HepG2 (cell line): ENCODE data around the gene BSG. TPM values are rescaled to one million over a fixed set of nuclear protein-coding genes. Genes with fewer than 3 reads are reported as not detected.

Experiments used
- ARNT ChIP-seq: fragments of 450-650 bp; IDR thresholded peaks from 2 replicates; pipeline ENCODE4 v1.6.1; 2017
- ETV5 ChIP-seq: IDR thresholded peaks from 2 replicates; pipeline ENCODE4 v1.6.1; 2018; ENCODE audit warnings: missing biosample characterization, missing genetic modification reagents, inconsistent platforms, borderline replicate concordance
- HNF4A ChIP-seq: sonication (generic); formaldehyde crosslinking; IDR thresholded peaks from 2 replicates; pipeline ENCODE4 v1.4.0; 2020; ENCODE audit warnings: missing genetic modification reagents
- PAXIP1 ChIP-seq: sonication (generic); formaldehyde crosslinking; conservative IDR thresholded peaks from 2 replicates; pipeline ENCODE4 v1.4.0; 2020; ENCODE audit warnings: mild to moderate bottlenecking, missing genetic modification reagents, moderate library complexity
- PHF5A ChIP-seq: IDR thresholded peaks from one replicate; pipeline ENCODE4 v1.6.1; 2018; ENCODE audit warnings: low read depth, missing genetic modification reagents; ENCODE audit not compliant: unreplicated experiment
- SMYD3 ChIP-seq: sonication (generic); formaldehyde crosslinking; IDR thresholded peaks from 2 replicates; pipeline ENCODE4 v1.8.1; 2023; ENCODE audit warnings: mild to moderate bottlenecking, missing genetic modification reagents
- SPEN ChIP-seq: sonication (generic); formaldehyde crosslinking; IDR thresholded peaks from 2 replicates; pipeline ENCODE4 v1.5.1; 2020; ENCODE audit warnings: low read depth, mild to moderate bottlenecking, missing genetic modification reagents
- ZBTB2 ChIP-seq: sonication (generic); formaldehyde crosslinking; IDR thresholded peaks from 2 replicates; pipeline ENCODE4 v1.8.0; 2022; ENCODE audit warnings: low read depth, missing genetic modification reagents
- ZBTB46 ChIP-seq: sonication (generic); formaldehyde crosslinking; IDR thresholded peaks from 2 replicates; pipeline ENCODE4 v1.4.0; 2020; ENCODE audit warnings: mild to moderate bottlenecking, missing genetic modification reagents, borderline replicate concordance
- ZNF556 ChIP-seq: sonication (generic); formaldehyde crosslinking; IDR thresholded peaks from 2 replicates; pipeline ENCODE4 v1.4.0; 2020; ENCODE audit warnings: mild to moderate bottlenecking, missing genetic modification reagents, borderline replicate concordance
- ZNF687 ChIP-seq: sonication (generic); formaldehyde crosslinking; IDR thresholded peaks from 2 replicates; pipeline ENCODE4 v1.5.1; 2020; ENCODE audit warnings: mild to moderate bottlenecking, missing genetic modification reagents, moderate library complexity
- ZNF724P ChIP-seq: sonication (generic); formaldehyde crosslinking; IDR thresholded peaks from 2 replicates; pipeline ENCODE4 v1.8.0; 2022; ENCODE audit warnings: missing genetic modification reagents, borderline replicate concordance
- polyA plus RNA-seq, 8 experiments: library from polyadenylated mRNA; depleted of rRNA in 3 of 8; stranded (reverse) in 7 of 8; unstranded in 1 of 8; fragments of >200 nt; fragmentation: Illumina TruSeq in 4 of 8; extraction: Trizol in 4 of 8; gene quantifications; 2 replicates each; pipeline versions ENCODE4 v1.2.1 to v1.2.3, GENCODE V29; 2011 to 2016; ENCODE audit warnings: low read depth in 4 of 8, missing spikeins in 1 of 8, mixed read lengths in 1 of 8; ENCODE audit not compliant: insufficient read depth in 1 of 8
- total RNA-seq, 5 experiments: library from RNA; depleted of rRNA; stranded (reverse); fragments of >200 nt; fragmentation: Illumina TruSeq; extraction: Trizol; gene quantifications; 2 replicates each; pipeline ENCODE4 v1.2.3, GENCODE V29; 2016; ENCODE audit warnings: low read depth in 1 of 5
- TF ChIP-seq, protein P1 (sequence below): IDR thresholded peaks from 2 replicates; pipeline ENCODE4 v1.4.0; 2020; ENCODE audit warnings: mild to moderate bottlenecking, missing genetic modification reagents

Gene BSG
- total and polyA plus RNA-seq, 2 of the 13 experiments (the other 11 are each of a cell fraction or from before 2014, with no cell fraction given) = 309 to 754 TPM

- TF ChIP-seq, protein P1, sequence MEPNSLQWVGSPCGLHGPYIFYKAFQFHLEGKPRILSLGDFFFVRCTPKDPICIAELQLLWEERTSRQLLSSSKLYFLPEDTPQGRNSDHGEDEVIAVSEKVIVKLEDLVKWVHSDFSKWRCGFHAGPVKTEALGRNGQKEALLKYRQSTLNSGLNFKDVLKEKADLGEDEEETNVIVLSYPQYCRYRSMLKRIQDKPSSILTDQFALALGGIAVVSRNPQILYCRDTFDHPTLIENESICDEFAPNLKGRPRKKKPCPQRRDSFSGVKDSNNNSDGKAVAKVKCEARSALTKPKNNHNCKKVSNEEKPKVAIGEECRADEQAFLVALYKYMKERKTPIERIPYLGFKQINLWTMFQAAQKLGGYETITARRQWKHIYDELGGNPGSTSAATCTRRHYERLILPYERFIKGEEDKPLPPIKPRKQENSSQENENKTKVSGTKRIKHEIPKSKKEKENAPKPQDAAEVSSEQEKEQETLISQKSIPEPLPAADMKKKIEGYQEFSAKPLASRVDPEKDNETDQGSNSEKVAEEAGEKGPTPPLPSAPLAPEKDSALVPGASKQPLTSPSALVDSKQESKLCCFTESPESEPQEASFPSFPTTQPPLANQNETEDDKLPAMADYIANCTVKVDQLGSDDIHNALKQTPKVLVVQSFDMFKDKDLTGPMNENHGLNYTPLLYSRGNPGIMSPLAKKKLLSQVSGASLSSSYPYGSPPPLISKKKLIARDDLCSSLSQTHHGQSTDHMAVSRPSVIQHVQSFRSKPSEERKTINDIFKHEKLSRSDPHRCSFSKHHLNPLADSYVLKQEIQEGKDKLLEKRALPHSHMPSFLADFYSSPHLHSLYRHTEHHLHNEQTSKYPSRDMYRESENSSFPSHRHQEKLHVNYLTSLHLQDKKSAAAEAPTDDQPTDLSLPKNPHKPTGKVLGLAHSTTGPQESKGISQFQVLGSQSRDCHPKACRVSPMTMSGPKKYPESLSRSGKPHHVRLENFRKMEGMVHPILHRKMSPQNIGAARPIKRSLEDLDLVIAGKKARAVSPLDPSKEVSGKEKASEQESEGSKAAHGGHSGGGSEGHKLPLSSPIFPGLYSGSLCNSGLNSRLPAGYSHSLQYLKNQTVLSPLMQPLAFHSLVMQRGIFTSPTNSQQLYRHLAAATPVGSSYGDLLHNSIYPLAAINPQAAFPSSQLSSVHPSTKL (CRISPR knock-in tag) = no peak
- no peak for TF ChIP-seq ZBTB2 (CRISPR knock-in tag)
- no peak for TF ChIP-seq SMYD3 (CRISPR knock-in tag)
- TF ChIP-seq PAXIP1 (CRISPR knock-in tag) = no peak
- no peak for TF ChIP-seq ZBTB46 (CRISPR knock-in tag)
- 0 out of 2 replicates have a peak, but pooled peaks have one; percentile 4 for TF ChIP-seq ETV5
- no peak for TF ChIP-seq ZNF687 (CRISPR knock-in tag)
- TF ChIP-seq PHF5A (CRISPR knock-in tag) = no peak
- TF ChIP-seq ZNF556 (CRISPR knock-in tag) = no peak
- no peak for TF ChIP-seq SPEN (CRISPR knock-in tag)
- TF ChIP-seq ARNT = no peak
- no peak for TF ChIP-seq HNF4A (CRISPR knock-in tag)
- no peak for TF ChIP-seq ZNF724P (CRISPR knock-in tag)
These were observed 40.4 kb upstream of the BSG start, which contains the start of gene CDC34 (continued) for GRCh38 chr19:531753-532560.
